ENCODE data around the gene BCAS3. TPM values are rescaled to one million over a fixed set of nuclear protein-coding genes. Genes with fewer than 3 reads are reported as not detected.

BCAS3 gene
- total RNA-seq, 1 donor from 2014 or later, result 38.1 TPM

GRCh38 chr17:60819447-60820130 lies 141.9 kb downstream of the BCAS3 start:
- Mint-ChIP-seq H3K27ac (ENCODE audit: unreplicated experiment) (no peak overlapping the region), H3K27me3 (ENCODE audit: unreplicated experiment) (no peaks in the 10 kb centered on the region), H3K36me3 (ENCODE audit: low read depth, unreplicated experiment) (no peaks in the 10 kb centered on the region), H3K4me1 (ENCODE audit: unreplicated experiment) (peaks cover 4% of the 10 kb centered on the region), H3K4me3 (ENCODE audit: unreplicated experiment) (no peak overlapping the region), H3K9me3 (ENCODE audit: unreplicated experiment) (no peaks in the 10 kb centered on the region)
- no peak for DNase-seq (ENCODE audit: low spot score)
- TF ChIP-seq CTCF (IDR thresholded peaks at IDR 0.05; ENCODE audit: unreplicated experiment), result no peak

GRCh38 chr17:60823515-60823914 lies 145.9 kb downstream of the BCAS3 start:
- Mint-ChIP-seq H3K4me3 (ENCODE audit: unreplicated experiment) (no peak overlapping the region), H3K9me3 (ENCODE audit: unreplicated experiment) (no peaks in the 10 kb centered on the region), H3K27me3 (ENCODE audit: unreplicated experiment) (no peaks in the 10 kb centered on the region), H3K4me1 (ENCODE audit: unreplicated experiment) (peaks cover 4% of the 10 kb centered on the region), H3K27ac (ENCODE audit: unreplicated experiment) (no peak overlapping the region), H3K36me3 (ENCODE audit: low read depth, unreplicated experiment) (no peaks in the 10 kb centered on the region)
- DNase-seq (ENCODE audit: low spot score), result no peak
- no peak for TF ChIP-seq CTCF (IDR thresholded peaks at IDR 0.05; ENCODE audit: unreplicated experiment)

GRCh38 chr17:60825351-60825750 lies 147.7 kb downstream of the BCAS3 start:
- Mint-ChIP-seq H3K9me3 (ENCODE audit: unreplicated experiment) (no peaks in the 10 kb centered on the region), H3K27ac (ENCODE audit: unreplicated experiment) (no peak overlapping the region), H3K36me3 (ENCODE audit: low read depth, unreplicated experiment) (no peaks in the 10 kb centered on the region), H3K4me3 (ENCODE audit: unreplicated experiment) (no peak overlapping the region), H3K4me1 (ENCODE audit: unreplicated experiment) (no peaks in the 10 kb centered on the region), H3K27me3 (ENCODE audit: unreplicated experiment) (no peaks in the 10 kb centered on the region)
- no peak for DNase-seq (ENCODE audit: low spot score)
- no peak for TF ChIP-seq CTCF (IDR thresholded peaks at IDR 0.05; ENCODE audit: unreplicated experiment)

- no peak for DNase-seq (ENCODE audit: low spot score)
- no peaks in the 10 kb centered on the region for H3K9me3 Mint-ChIP-seq (ENCODE audit: unreplicated experiment)
- H3K36me3 Mint-ChIP-seq (ENCODE audit: low read depth, unreplicated experiment), result no peaks in the 10 kb centered on the region
- H3K27me3 Mint-ChIP-seq (ENCODE audit: unreplicated experiment), result no peaks in the 10 kb centered on the region
- H3K4me1 Mint-ChIP-seq (ENCODE audit: unreplicated experiment), result no peaks in the 10 kb centered on the region
- no peak overlapping the region for H3K4me3 Mint-ChIP-seq (ENCODE audit: unreplicated experiment)
- no peak overlapping the region for H3K27ac Mint-ChIP-seq (ENCODE audit: unreplicated experiment)
- no peak for TF ChIP-seq CTCF (IDR thresholded peaks at IDR 0.05; ENCODE audit: unreplicated experiment)
Measured at GRCh38 chr17:60827943-60828342, 150.3 kb downstream of the BCAS3 start.

GRCh38 chr17:60832151-60832585 lies 154.5 kb downstream of the BCAS3 start:
- Mint-ChIP-seq H3K27me3 (ENCODE audit: unreplicated experiment) (no peaks in the 10 kb centered on the region), H3K4me1 (ENCODE audit: unreplicated experiment) (no peaks in the 10 kb centered on the region), H3K4me3 (ENCODE audit: unreplicated experiment) (no peak overlapping the region), H3K27ac (ENCODE audit: unreplicated experiment) (no peak overlapping the region), H3K36me3 (ENCODE audit: low read depth, unreplicated experiment) (no peaks in the 10 kb centered on the region), H3K9me3 (ENCODE audit: unreplicated experiment) (no peaks in the 10 kb centered on the region)
- TF ChIP-seq CTCF (IDR thresholded peaks at IDR 0.05; ENCODE audit: unreplicated experiment), result no peak
- no peak for DNase-seq (ENCODE audit: low spot score)
